Measurements from ENCODE around the gene RHBDD1. TPM values are rescaled to one million over a fixed set of nuclear protein-coding genes. Genes with fewer than 3 reads are reported as not detected.

Gene RHBDD1
- total and polyA plus RNA-seq, 12 donors, result 4.5 to 57.1 (median 33.7) TPM

GRCh38 chr2:226905718-226906117 is 69.9 kb downstream of the RHBDD1 start:
- Histone ChIP-seq H3K4me1 (no peaks in the 10 kb centered on the region), H3K27ac (no peak overlapping the region), H3K36me3 (peaks cover 0 to 40% (median 4%) of the 10 kb centered on the region in 9 donors), H3K27me3 (no peaks in the 10 kb centered on the region), H3K9me3 (no peaks in the 10 kb centered on the region), H3K4me3 (no peak overlapping the region)
- intact Hi-C loops (cut with DNase I), result no loop called here
- ATAC-seq, result no peak
- no peak for DNase-seq
- 76 to 93% methylated on average over 6 of the region's 6 CpGs for WGBS, 2 donors
- TF ChIP-seq CTCF (IDR thresholded peaks at IDR 0.05), result no peak

- no peak for DNase-seq
- ATAC-seq, result no peak
- H3K27ac ChIP-seq, result no peak overlapping the region
- peaks cover 0 to 40% (median 4%) of the 10 kb centered on the region in 9 donors for H3K36me3 ChIP-seq
- intact Hi-C loops (cut with DNase I), result no loop called here
- no peaks in the 10 kb centered on the region for H3K4me1 ChIP-seq
- no peak for TF ChIP-seq CTCF (IDR thresholded peaks at IDR 0.05)
- H3K9me3 ChIP-seq, result no peaks in the 10 kb centered on the region
- 89 to 91% methylated on average over 4 of the region's 4 CpGs for WGBS, 2 donors
- no peak overlapping the region for H3K4me3 ChIP-seq
- H3K27me3 ChIP-seq, result no peaks in the 10 kb centered on the region
Observed at GRCh38 chr2:226906163-226906693, 70.4 kb downstream of the RHBDD1 start.

GRCh38 chr2:226909126-226909525 is 73.3 kb downstream of the RHBDD1 start:
- H3K27me3 ChIP-seq, result no peaks in the 10 kb centered on the region
- WGBS, 2 donors, result 77 to 82% methylated on average over 3 of the region's 3 CpGs
- intact Hi-C loops (cut with DNase I), result no loop called here

GRCh38 chr2:226909836-226910235 is 74.0 kb downstream of the RHBDD1 start:
- Histone ChIP-seq H3K9me3 (no peaks in the 10 kb centered on the region), H3K4me1 (no peaks in the 10 kb centered on the region), H3K4me3 (no peak overlapping the region), H3K36me3 (peaks cover 0 to 57% (median 4%) of the 10 kb centered on the region in 9 donors), H3K27ac (no peak overlapping the region), H3K27me3 (no peaks in the 10 kb centered on the region)
- DNase-seq (no peak), ATAC-seq (no peak)
- no peak for TF ChIP-seq CTCF (IDR thresholded peaks at IDR 0.05)
- intact Hi-C loops (cut with DNase I), result no loop called here
- 92 to 96% methylated on average over 2 of the region's 2 CpGs for WGBS, 2 donors

More at GRCh38 chr2:226909126-226909525, 73.3 kb downstream of the RHBDD1 start:
- Histone ChIP-seq H3K36me3 (peaks cover 0 to 53% (median 4%) of the 10 kb centered on the region in 9 donors), H3K27ac (no peak overlapping the region), H3K4me3 (no peak overlapping the region), H3K9me3 (no peaks in the 10 kb centered on the region), H3K4me1 (no peaks in the 10 kb centered on the region)
- no peak for DNase-seq
- TF ChIP-seq CTCF (IDR thresholded peaks at IDR 0.05), result no peak
- no peak for ATAC-seq
